Occipital lobe (tissue), 2 donors: ENCODE measurements around the gene ZYG11B. TPM values are rescaled to one million over a fixed set of nuclear protein-coding genes. Genes with fewer than 3 reads are reported as not detected.
"Not testable (repeated sequence)": the region's sequence is repeated elsewhere in the genome, so short reads cannot be mapped to it uniquely, and the experiment has no call there.

Source experiments
- DNase-seq: peaks from one replicate; lab custom pipeline; 2025; lab: John Stamatoyannopoulos, UW
- total RNA-seq: library from RNA; depleted of rRNA; stranded (reverse); fragments of >200 nt; gene quantifications from one replicate; pipeline ENCODE4 v1.2.3, GENCODE V29; 2014

The ZYG11B gene
- 162 TPM for total RNA-seq

DNA sequence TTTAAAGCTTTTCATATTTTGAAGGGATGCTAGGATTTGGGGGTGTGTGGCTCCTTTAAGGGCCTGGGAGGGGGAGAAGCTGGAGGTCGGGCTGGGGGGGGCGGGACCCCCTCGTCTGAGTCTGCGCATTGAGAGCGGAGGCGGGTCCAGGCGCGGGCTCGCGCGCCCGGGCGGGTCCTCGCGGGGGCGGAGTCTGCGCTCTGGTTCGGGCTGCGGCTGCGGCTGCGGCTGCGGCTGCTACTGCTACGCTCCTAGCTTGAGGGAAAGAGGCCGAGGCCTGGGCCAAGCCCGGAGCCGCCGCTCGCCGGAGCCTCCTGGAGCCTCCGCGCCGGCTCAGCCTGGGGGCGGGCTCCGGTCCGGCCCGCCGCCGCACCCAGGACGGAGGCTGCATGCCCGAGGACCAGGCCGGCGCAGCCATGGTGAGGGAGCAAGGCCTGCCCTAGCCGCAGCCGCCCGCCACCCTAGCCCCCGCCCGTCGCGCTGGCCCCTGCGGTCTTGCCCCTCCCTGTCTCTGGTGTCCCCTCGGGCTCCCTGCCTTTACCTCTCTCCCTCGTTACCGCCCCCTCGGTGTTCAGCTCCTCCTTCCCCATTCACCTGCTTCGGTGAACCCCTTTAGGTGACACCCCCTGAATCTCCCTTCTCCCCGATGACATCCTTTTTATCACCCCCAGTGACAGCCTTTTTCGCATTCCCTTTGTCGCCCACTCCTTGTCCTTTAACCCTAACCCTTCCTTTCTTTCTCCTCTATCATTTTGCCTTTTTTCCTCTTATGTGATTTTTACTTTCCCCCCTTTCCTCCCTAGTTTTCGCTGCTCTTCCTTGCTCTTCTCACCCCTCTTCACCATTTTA is at the start of gene ZYG11B:
TSS of gene ZYG11B (plus strand) at position 189 of the 849 bp plus-strand sequence. CDS start at position 390, 201 bp downstream.
- peak; percentile 91 for DNase-seq

GRCh38 chr1:52677076-52677806 is 49.0 kb upstream of the ZYG11B start:
- DNase-seq = no peak

DNA sequence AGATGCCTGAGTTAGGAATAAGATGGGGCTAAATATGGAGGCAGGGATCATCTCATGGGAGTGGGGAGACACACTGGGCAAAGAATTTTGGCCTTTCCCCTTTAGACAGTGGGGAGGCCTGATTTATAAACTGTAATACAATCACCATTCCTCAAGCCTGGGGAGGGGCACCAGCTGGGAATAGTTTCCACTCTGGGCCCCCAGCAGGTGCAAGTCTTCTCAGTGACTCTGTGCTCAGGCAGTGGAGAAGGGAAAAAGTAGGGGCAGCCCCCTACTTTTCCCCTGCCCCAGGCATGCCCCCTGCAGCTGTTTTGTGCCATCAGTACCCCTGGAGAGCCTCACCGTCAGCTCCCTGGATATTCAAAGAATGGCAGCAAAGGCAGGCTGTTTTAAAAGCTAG is 47.2 kb upstream of the ZYG11B start:
- no peak for DNase-seq

- DNase-seq = no peak
Measured at GRCh38 chr1:52679498-52679897, 46.8 kb upstream of the ZYG11B start.

- no peak for DNase-seq
Measured at GRCh38 chr1:52680353-52680752, 45.9 kb upstream of the ZYG11B start.

DNA sequence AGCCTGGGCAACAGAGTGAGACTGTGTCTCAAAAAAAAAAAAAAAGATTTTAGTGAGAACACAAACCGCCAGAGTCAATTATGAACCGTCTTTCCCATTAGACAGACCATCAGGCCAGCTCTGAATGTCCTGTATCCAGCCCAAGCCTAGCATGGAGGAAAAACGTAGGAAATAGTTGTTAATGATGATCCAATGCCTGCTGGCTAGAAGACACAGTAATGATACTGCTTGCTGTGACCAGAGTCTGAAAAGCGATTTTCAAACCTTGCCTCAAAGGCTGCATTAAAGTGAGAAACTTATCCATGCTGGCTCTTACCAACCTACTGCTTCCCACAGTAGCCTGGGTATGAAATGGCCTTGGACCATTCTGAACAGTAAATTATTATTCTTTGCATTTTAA is 45.1 kb upstream of the ZYG11B start:
- DNase-seq = no peak

GRCh38 chr1:52683367-52683940 is 42.8 kb upstream of the ZYG11B start:
- DNase-seq = no peak

DNA sequence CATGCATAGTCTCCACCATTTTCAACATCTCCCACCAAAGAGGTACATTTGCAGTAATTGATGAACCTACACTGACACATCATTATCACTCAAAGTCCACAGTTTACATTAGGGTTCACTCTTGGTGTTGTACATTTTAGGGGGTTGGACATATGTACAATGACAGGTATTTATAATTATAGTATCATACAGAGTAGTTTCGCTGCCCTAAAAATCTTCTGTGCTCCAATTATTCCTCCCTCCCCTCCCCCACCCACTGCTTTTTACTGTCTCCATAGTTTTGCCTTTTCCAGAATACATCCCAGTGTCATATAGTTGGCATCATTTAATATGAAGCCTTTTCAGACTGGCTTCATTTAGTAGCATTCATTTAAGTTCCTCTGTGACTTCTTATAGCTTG is 41.7 kb upstream of the ZYG11B start:
- no peak for DNase-seq

DNA sequence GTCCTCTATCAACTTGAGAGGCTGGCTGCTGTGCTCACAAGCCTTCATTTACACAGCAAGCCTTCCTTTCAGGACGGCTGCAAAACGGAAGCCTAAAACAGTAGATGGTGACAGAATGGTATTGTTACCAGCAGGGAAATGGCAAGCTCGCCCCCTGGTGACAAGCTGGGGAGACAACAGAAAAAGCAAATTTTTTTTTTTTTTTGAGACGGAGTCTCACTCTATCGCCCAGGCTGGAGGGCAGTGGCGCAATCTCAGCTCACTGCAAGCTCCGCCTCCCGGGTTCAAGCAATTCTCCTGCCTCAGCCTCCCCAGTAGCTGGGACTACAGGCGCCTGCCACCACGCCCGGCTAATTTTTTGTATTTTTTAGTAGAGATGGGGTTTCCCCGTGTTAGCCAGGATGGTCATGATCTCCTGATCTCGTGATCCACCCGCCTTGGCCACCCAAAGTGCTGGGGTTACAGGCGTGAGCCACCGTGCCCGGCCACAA is 39.9 kb upstream of the ZYG11B start:
- DNase-seq = not testable (repeated sequence)

- no peak for DNase-seq
Measured at GRCh38 chr1:52686830-52687229, 39.4 kb upstream of the ZYG11B start.

DNA sequence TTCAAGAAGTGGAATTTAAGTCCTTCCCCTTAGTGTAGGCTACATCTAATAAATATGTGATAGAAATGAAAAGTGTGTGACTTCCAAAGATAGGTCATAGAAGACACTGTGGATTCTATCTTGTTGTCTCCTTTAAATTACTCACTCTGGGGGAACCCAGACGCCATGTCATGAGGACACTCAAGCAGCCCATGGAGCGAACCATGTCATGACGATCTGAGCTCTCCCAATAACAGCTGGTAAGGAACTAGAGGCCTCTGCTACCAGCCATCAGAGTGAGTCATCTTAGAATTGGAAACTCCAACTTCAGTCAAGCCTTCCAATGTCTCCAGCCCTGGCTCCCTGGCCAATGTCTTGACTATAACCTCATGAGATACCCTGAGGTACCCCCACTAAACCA is 34.4 kb upstream of the ZYG11B start:
- DNase-seq = no peak

DNA sequence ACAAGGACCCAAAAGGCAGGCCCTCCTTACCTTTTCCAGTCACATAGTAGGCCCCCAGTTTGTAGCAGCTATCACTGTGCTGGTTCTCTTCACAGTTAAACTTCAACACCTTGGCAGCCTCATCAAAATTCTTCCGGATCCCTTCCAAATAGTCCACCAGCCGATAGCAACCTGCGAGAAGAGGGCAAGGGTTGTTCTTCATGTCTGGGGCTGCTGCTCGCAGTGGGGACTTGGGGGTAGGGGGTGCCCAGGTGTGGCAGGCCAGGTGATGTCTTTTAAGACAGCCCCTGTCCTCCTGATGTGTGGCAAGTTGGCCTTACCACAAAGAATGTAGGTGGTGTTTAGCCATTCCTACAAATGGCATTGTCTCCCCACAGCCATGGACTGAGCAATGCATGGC is 33.6 kb upstream of the ZYG11B start:
- no peak for DNase-seq

GRCh38 chr1:52693351-52693750 is 32.9 kb upstream of the ZYG11B start:
- DNase-seq = not testable (repeated sequence)

DNA sequence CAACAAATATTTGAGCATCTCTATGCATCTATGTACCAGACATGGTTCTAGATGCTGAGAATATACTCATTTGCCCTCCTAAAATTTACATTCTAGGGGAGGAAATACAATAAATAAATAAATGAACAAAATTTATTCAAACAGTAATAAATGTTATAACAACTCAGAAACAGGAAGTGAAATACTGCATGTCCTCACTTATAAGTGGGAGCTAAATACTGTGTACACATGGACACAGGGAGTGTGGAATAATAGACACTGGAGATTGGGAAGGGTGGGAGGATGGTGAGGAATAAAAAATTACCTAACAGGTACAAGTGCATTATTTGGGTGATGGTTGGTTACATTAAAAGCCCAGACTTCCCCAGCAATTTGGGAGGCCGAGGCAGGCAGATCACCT is 32.4 kb upstream of the ZYG11B start:
- DNase-seq = no peak

DNA sequence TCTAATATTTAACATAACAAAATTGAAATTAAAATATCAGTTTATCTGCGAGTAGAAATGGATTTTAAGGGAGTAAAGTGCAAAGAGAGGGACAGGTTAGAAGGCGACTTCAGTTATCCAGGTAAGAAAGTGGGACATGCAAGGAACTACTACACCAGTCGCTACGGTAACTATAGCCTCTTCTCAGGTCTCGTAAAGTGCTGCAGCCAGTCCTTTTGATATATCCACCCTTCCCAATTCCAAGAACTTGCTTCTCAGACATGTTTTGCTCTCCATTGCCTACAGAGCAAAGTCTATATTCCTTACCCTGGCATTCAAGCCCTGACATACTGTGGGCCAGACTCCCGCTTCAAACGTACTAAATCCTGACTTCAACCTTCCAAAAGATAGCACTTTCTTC is 30.6 kb upstream of the ZYG11B start:
- no peak for DNase-seq

DNA sequence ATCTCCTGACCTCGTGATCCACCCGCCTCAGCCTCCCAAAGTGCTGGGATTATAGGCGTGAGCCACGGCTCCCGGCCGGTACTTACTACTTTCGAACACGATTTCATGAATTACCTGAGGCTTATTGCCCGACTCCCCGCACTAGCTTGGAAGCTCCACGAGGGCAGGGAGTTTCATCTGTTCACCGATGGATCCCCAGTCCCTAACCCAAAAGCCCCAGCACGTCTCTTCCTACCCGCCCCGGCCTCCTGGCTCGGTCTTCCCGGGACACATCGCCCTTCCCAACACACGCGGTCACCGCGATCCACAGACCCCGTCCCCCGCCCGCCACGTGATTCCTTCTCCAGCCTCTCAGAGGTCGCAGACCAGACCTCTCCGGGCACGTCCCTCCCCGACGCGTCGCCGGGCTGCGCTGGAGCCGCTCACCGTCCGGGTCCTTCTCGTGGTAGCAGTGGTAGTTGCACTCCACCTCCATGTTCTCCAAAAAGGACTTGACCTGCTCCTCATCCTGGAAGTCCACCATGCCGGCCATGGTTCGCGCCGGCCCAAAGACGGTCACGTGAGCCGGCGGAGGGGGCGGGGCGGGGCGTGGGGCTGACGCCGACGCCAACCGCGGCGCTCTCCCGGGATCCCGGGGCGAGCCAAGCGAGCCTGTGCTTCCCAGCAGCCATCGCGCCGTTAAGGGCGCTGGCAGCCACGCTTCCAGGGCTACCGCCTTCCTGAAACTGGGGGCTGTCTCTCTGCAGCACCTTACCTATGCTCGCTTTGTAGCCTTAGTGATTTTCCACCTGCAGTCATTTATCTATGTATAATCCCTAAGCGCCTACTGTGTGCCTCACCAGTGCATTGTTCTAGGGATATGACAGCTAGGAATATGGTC is 28.2 kb upstream of the ZYG11B start, which contains the start of gene COA7:
TSS of gene COA7 (minus strand) at position 553 of the 880 bp plus-strand sequence. CDS start at position 532, 21 bp downstream.
- DNase-seq = peak; percentile 80

DNA sequence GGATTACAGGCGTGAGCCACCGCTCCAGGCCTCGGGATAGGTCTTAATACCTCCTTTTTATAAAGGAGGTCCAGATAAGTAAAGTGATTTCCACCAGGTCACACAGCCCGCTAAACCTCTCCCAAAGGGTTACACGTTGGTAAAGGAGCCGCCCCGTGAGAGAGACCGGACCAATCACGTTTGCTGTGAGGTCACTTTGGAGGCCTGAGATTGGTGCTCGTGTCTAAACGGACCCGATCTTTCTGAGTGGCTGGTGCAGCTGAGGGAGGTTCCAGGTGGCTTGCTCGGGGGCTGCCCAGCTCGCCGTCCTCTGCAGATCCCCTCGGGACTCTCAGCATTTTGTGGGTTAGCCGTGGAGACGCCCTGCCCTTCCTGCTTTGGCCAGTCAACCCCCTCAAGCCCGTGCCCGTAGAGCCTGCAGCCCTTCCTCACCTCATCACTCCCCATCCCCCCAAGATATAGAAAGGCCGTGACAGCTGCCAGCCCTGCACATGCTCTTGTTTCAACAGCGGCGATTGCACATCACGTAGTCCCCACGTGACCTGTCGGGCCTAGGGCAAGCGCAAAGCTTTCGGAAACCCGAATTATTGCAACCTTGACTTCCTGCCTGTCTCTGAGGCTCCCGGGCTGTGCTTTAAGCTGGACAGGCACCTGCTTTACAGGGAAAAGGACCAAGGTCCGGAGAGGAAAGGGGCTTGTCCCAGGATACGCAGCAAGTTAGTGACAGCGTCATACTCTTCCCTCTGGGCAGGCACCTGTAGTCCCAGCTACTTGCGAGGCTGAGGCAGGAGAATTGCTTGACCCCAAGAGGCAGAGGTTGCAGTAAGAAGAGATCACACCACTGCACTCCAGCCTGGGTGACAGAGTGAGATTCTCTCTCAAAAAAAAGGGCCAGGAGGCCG is 23.1 kb upstream of the ZYG11B start:
- peak; percentile 92 for DNase-seq

DNA sequence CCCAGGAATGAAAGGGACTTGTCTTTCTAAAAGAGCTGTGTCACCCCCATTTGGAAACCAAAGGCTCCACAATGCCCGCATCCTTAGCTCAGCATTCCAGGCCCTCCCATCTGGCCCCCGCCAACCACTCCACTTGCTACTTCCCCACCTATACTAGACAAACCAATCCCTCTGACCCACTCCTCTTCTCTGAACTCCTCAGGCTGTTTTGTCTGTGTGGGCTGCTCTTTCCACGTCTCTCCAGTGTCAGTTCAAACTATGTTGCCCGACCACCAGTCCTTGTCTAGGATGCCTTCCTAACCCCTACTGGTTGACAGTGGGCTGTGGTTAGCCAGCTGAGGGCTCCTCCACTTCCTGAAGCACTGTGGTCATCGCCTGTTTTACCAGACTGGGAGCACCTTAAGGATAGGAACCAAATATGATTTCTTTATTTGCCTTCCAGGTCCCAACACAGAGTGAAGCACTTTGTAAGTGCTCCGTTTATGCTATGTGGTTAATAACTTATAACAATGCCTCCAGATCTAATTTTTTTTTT is 20.1 kb upstream of the ZYG11B start:
- no peak for DNase-seq
